ENCODE data around the gene NXPH1.
A peak's percentile ranks its signal among the peaks of the same experiment; 100 is the strongest.

NXPH1 gene

GRCh38 chr7:8515640-8516185, 82.3 kb downstream of the NXPH1 start:
- FAIRE-seq, result no peak
- TF ChIP-seq POLR2A (IDR thresholded peaks at IDR 0.05; ENCODE audit: low read depth, low read length) (no peak), SPI1 (IDR thresholded peaks at IDR 0.05; ENCODE audit: low read depth, low read length) (no peak)
- no peak for DNase-seq (ENCODE audit: insufficient read length, low spot score)

- DNase-seq (ENCODE audit: insufficient read length, low spot score) (no peak), FAIRE-seq (no peak)
- TF ChIP-seq POLR2AphosphoS5 (IDR thresholded peaks at IDR 0.05; ENCODE audit: low read depth, low read length) (no peak), TAF1 (IDR thresholded peaks at IDR 0.05; ENCODE audit: low read depth, low read length) (no peak), POLR2A (IDR thresholded peaks at IDR 0.05; ENCODE audit: low read depth, low read length) (no peak), SPI1 (IDR thresholded peaks at IDR 0.05; ENCODE audit: low read depth, low read length) (no peak), POU2F2 (IDR thresholded peaks at IDR 0.05; ENCODE audit: low read depth, low read length) (no peak), PAX5 (IDR thresholded peaks at IDR 0.05; ENCODE audit: insufficient read depth, low read length, severe bottlenecking) (no peak)
These were observed 83.6 kb downstream of the NXPH1 start for GRCh38 chr7:8516976-8517375.

- no peak for FAIRE-seq
- no peak for DNase-seq (ENCODE audit: insufficient read length, low spot score)
- no peak for TF ChIP-seq POLR2AphosphoS5 (IDR thresholded peaks at IDR 0.05; ENCODE audit: low read depth, low read length)
These were observed 94.9 kb downstream of the NXPH1 start for GRCh38 chr7:8528311-8528710.

GRCh38 chr7:8531991-8532515, 98.6 kb downstream of the NXPH1 start:
- no peak for FAIRE-seq
- DNase-seq (ENCODE audit: insufficient read length, low spot score), result no peak
- TF ChIP-seq POLR2AphosphoS5 (IDR thresholded peaks at IDR 0.05; ENCODE audit: low read depth, low read length), result no peak
- TF ChIP-seq POU2F2 (IDR thresholded peaks at IDR 0.05; ENCODE audit: low read depth, low read length), result no peak
- no peak for TF ChIP-seq POLR2A (IDR thresholded peaks at IDR 0.05; ENCODE audit: low read depth, low read length)
- TF ChIP-seq PAX5 (IDR thresholded peaks at IDR 0.05; ENCODE audit: insufficient read depth, low read length, severe bottlenecking), result no peak
- TF ChIP-seq TAF1 (IDR thresholded peaks at IDR 0.05; ENCODE audit: low read depth, low read length), result no peak
- no peak for TF ChIP-seq SPI1 (IDR thresholded peaks at IDR 0.05; ENCODE audit: low read depth, low read length)

GRCh38 chr7:8536431-8536830, 103.0 kb downstream of the NXPH1 start:
- TF ChIP-seq SPI1 (IDR thresholded peaks at IDR 0.05; ENCODE audit: low read depth, low read length) (peak; percentile 62), PAX5 (IDR thresholded peaks at IDR 0.05; ENCODE audit: insufficient read depth, low read length, severe bottlenecking) (no peak)
- no peak for DNase-seq (ENCODE audit: insufficient read length, low spot score)

GRCh38 chr7:8549046-8549445, 115.6 kb downstream of the NXPH1 start:
- DNase-seq (ENCODE audit: insufficient read length, low spot score) (no peak), FAIRE-seq (no peak)
- no peak for TF ChIP-seq POLR2A (IDR thresholded peaks at IDR 0.05; ENCODE audit: low read depth, low read length)

More at GRCh38 chr7:8536431-8536830, 103.0 kb downstream of the NXPH1 start:
- no peak for FAIRE-seq

- FAIRE-seq (no peak), DNase-seq (ENCODE audit: insufficient read length, low spot score) (no peak)
- TF ChIP-seq PAX5 (IDR thresholded peaks at IDR 0.05; ENCODE audit: insufficient read depth, low read length, severe bottlenecking), result no peak
- no peak for TF ChIP-seq POLR2AphosphoS5 (IDR thresholded peaks at IDR 0.05; ENCODE audit: low read depth, low read length)
- no peak for TF ChIP-seq SPI1 (IDR thresholded peaks at IDR 0.05; ENCODE audit: low read depth, low read length)
- no peak for TF ChIP-seq TAF1 (IDR thresholded peaks at IDR 0.05; ENCODE audit: low read depth, low read length)
- TF ChIP-seq POLR2A (IDR thresholded peaks at IDR 0.05; ENCODE audit: low read depth, low read length), result no peak
- no peak for TF ChIP-seq POU2F2 (IDR thresholded peaks at IDR 0.05; ENCODE audit: low read depth, low read length)
These were observed 127.1 kb downstream of the NXPH1 start for GRCh38 chr7:8560501-8560900.

GRCh38 chr7:8561449-8561848, 128.0 kb downstream of the NXPH1 start:
- TF ChIP-seq SPI1 (IDR thresholded peaks at IDR 0.05; ENCODE audit: low read depth, low read length) (no peak), TAF1 (IDR thresholded peaks at IDR 0.05; ENCODE audit: low read depth, low read length) (no peak), POLR2AphosphoS5 (IDR thresholded peaks at IDR 0.05; ENCODE audit: low read depth, low read length) (no peak), POU2F2 (IDR thresholded peaks at IDR 0.05; ENCODE audit: low read depth, low read length) (no peak), PAX5 (IDR thresholded peaks at IDR 0.05; ENCODE audit: insufficient read depth, low read length, severe bottlenecking) (no peak)
- FAIRE-seq (no peak), DNase-seq (ENCODE audit: insufficient read length, low spot score) (no peak)

- DNase-seq (ENCODE audit: insufficient read length, low spot score), result no peak
- FAIRE-seq, result no peak
- TF ChIP-seq SPI1 (IDR thresholded peaks at IDR 0.05; ENCODE audit: low read depth, low read length), result no peak
- TF ChIP-seq POLR2A (IDR thresholded peaks at IDR 0.05; ENCODE audit: low read depth, low read length), result no peak
- TF ChIP-seq TAF1 (IDR thresholded peaks at IDR 0.05; ENCODE audit: low read depth, low read length), result no peak
- TF ChIP-seq POLR2AphosphoS5 (IDR thresholded peaks at IDR 0.05; ENCODE audit: low read depth, low read length), result no peak
- TF ChIP-seq PAX5 (IDR thresholded peaks at IDR 0.05; ENCODE audit: insufficient read depth, low read length, severe bottlenecking), result no peak
- TF ChIP-seq POU2F2 (IDR thresholded peaks at IDR 0.05; ENCODE audit: low read depth, low read length), result no peak
These were observed 130.9 kb downstream of the NXPH1 start for GRCh38 chr7:8564281-8564680.

- TF ChIP-seq SPI1 (IDR thresholded peaks at IDR 0.05; ENCODE audit: low read depth, low read length), result no peak
- no peak for TF ChIP-seq POLR2A (IDR thresholded peaks at IDR 0.05; ENCODE audit: low read depth, low read length)
- TF ChIP-seq TAF1 (IDR thresholded peaks at IDR 0.05; ENCODE audit: low read depth, low read length), result no peak
- TF ChIP-seq PAX5 (IDR thresholded peaks at IDR 0.05; ENCODE audit: insufficient read depth, low read length, severe bottlenecking), result no peak
- no peak for TF ChIP-seq POLR2AphosphoS5 (IDR thresholded peaks at IDR 0.05; ENCODE audit: low read depth, low read length)
- FAIRE-seq (no peak), DNase-seq (ENCODE audit: insufficient read length, low spot score) (no peak)
These were observed 132.6 kb downstream of the NXPH1 start for GRCh38 chr7:8566016-8566415.

- DNase-seq (ENCODE audit: insufficient read length, low spot score), result no peak
- no peak for TF ChIP-seq POLR2A (IDR thresholded peaks at IDR 0.05; ENCODE audit: low read depth, low read length)
- no peak for TF ChIP-seq POU2F2 (IDR thresholded peaks at IDR 0.05; ENCODE audit: low read depth, low read length)
- TF ChIP-seq SPI1 (IDR thresholded peaks at IDR 0.05; ENCODE audit: low read depth, low read length), result no peak
- no peak for FAIRE-seq
These were observed 134.2 kb downstream of the NXPH1 start for GRCh38 chr7:8567626-8568025.
